Occipital lobe (tissue), 2 donors: ENCODE results near the gene MAP3K1. TPM values are rescaled to one million over a fixed set of nuclear protein-coding genes. Genes with fewer than 3 reads are reported as not detected.
"Not testable (repeated sequence)": the region's sequence is repeated elsewhere in the genome, so short reads cannot be mapped to it uniquely, and the experiment has no call there.

Experiments
- DNase-seq: peaks from one replicate; lab custom pipeline; 2025; lab: John Stamatoyannopoulos, UW
- total RNA-seq: library from RNA; depleted of rRNA; stranded (reverse); fragments of >200 nt; gene quantifications from one replicate; pipeline ENCODE4 v1.2.3, GENCODE V29; 2014

The MAP3K1 gene
- total RNA-seq, 1 donor from 2014 or later, result 22.1 TPM

DNA sequence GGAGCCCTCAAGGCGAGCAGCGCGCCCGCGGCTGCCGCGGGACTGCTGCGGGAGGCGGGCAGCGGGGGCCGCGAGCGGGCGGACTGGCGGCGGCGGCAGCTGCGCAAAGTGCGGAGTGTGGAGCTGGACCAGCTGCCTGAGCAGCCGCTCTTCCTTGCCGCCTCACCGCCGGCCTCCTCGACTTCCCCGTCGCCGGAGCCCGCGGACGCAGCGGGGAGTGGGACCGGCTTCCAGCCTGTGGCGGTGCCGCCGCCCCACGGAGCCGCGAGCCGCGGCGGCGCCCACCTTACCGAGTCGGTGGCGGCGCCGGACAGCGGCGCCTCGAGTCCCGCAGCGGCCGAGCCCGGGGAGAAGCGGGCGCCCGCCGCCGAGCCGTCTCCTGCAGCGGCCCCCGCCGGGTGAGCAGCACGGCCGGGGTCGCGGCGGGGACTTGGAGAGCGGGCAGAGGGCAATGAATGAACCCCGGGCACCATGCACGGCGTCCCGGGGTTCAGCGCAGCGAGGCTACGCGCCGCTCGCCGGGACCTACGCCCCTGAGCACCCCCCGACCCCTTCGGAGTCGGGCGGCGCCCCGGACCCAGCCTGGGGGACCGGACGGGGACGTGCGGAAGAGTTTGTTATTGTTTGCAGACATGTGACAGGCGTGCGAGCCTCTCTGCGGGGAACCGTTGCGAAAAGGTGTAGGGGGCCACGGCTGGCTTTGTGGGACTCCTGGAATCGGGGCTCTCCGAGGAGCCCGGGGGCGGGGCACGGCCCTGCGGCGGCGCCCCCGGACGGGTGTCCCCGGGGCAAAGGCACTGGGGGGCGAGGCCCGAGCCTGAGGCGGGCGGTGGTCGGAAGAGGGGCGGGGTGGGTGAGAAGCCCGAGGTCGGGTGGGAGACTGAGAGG is 553 bp downstream of the MAP3K1 start:
- DNase-seq, result no peak

- peak; percentile 47 for DNase-seq
Measured at GRCh38 chr5:56816546-56817081, 1.3 kb downstream of the MAP3K1 start.

GRCh38 chr5:56817263-56818014 is 2.1 kb downstream of the MAP3K1 start:
- no peak for DNase-seq

- no peak for DNase-seq
Measured at GRCh38 chr5:56818450-56819037, 3.2 kb downstream of the MAP3K1 start.

DNA sequence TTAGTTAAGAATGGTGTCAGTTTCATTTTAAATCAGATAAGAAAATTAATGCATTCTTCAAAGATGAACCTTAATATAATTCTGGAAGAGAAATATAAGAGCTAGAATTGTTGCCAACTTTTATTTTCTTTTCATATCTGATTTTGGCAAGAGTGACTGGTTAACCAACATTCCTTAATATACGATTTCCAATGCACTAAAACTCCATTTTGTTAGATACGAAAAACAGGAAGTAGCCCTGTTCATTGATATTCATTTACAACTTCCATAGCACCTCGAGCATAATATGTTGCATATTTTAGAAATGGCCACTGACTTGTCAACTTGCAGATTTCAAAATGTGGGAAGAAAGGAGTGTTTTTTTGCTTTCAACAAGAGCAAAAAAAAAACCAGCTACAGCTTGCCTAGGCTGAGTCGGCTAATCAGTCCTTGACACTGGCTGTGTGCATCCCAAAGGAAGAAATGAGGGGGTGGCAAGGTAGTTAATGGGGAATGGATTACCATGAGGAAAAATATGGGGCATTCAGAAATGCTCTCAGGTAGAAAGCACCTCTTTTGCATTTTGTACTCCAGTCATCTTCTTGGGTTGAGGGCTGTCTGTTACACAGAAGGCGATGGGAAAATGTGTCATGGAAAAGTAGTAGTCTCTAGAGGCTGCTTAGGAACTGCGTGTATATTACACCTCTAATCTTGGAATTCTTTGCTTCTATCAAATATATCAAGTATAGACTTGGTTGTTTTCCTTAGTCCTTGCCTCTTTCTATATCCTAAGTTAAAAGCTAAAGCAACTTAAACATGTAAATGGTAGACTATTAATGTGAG is 3.9 kb downstream of the MAP3K1 start:
- no peak for DNase-seq

GRCh38 chr5:56821868-56822267 is 6.5 kb downstream of the MAP3K1 start:
- DNase-seq, result not testable (repeated sequence)

GRCh38 chr5:56822981-56823380 is 7.6 kb downstream of the MAP3K1 start:
- DNase-seq, result no peak

- no peak for DNase-seq
Measured at GRCh38 chr5:56824019-56824418, 8.7 kb downstream of the MAP3K1 start.

- DNase-seq, result no peak
Measured at GRCh38 chr5:56825222-56825824, 10.0 kb downstream of the MAP3K1 start.

DNA sequence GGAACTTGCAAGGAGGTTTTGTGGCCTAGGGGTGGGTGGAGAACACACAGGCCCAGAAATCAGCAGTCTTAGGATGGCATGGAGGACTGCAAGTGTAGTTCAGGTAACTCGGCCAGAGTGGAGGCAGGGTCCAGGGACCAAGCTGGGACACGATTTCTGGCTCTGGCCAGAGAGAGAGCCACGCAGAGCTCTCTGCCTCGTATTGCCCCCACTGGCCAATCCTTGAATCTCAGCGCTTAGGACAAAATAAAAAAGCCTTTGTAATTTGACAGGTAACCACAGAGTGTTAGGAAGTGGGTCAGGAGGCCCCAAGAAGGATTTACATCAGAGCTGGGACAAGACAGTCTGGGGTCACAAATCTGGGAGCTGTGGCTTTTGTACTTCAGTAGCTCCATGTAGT is 11.7 kb downstream of the MAP3K1 start:
- no peak for DNase-seq

DNA sequence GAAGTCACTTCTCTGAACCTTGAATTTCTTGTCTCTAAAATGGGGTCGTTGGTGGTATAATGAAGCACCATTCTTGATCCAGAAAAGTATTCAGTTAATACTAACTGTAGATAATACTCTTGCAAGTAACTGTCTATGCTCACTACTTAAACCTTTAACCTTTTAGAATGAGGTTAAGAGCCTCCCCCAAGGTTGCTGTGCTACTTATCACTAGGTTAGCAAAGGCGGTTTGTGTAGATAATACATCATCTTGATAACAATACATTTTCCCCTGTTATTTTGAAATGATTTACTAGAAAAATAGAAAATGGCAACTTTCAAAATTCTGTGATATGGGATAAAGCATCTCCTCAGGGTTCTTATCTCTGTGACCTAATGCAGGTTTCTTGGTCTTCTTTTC is 12.6 kb downstream of the MAP3K1 start:
- DNase-seq, result no peak

DNA sequence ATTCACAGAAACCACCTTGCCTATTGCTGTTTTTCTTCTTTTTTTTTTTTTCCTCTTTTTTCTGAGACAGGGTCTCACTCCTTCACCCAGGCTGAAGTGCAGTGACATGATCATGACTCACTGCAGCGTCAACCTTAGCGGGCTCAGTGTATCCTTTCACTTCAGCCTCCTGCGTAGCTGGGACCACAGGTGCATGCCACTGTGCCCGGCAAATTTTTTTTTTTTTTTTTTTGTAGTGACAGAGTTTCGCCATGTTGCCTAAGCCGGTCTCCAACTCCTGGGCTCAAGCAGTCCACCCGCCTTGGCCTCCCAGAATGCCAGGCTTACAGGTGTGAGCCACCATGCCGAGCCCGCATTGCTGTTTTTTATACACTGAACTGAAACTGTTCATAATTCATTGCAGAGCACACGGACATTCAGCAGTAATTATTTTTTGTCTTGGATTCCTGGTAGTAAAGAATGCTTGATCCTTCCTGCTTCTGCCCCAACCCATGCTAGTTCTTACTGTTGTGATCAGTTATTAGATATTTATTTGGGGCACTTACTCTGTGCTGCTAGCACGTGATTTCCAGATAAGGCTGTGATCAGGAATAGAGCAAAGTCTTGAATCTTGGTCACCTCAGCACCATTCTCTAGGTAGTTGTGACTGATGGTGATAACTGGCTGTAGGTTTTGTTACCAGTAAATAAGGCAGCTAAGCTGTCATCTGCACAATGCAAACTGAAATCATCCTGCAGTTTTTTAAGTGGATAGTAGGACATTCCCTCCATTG is 14.0 kb downstream of the MAP3K1 start:
- DNase-seq, result no peak

DNA sequence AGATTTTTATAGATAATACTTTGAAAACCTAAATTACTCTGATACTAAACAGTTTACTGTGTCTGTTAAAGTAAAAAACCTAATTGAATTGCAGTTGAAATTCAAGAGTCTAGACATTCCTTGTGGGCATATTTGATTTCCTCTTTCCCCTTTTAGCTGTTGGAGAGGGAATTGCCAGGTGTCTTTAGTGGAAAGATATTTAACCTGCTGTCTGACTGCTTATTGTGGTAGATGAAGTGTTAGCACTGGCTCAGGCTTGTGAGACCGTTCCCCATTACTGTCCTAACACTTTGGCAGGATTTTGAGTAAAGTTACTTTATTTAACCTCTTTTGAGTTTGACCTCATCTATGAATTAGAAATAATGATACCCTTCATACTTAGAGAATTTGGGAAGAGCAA is 16.4 kb downstream of the MAP3K1 start:
- no peak for DNase-seq

DNA sequence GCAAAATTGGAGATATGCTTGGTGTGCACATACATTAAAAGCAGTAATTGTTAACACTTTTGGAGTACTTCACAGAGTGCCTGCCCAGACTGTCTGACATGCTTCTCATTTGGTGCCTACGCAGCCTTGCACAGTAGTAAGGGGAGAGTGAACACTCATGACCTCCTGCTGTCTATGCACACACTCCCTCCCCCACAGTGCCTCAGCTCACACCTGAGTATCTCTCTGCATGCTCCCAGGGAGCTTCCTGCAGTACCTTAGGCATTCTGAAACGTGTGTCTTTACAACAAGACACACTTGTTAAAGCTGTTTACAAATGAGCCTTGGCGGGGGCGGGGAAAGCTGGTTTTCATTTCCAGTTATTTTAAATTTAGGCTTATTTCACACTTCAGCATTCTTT is 18.0 kb downstream of the MAP3K1 start:
- DNase-seq, result no peak

DNA sequence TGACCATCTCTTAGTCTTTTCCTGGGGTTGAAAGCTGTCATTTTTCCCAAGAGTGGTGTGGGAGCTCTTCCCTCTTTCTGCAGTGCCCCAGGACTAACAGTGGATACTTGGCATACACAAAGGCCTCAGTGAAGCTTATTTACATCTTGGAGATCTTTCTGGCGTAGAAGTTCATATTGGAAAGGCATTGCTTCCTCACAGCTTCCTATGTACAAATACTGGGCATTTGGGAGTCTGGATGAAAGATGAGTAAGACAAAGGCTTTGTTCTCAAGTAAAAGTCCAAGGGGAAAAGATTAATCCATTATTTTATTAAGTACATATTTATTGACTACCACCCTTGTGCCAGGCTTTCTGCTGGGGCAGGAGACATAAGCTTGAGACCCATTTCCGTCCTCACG is 22.0 kb downstream of the MAP3K1 start:
- DNase-seq, result no peak

GRCh38 chr5:56837956-56838355 is 22.6 kb downstream of the MAP3K1 start:
- DNase-seq, result no peak

- DNase-seq, result no peak
Measured at GRCh38 chr5:56838409-56839039, 23.2 kb downstream of the MAP3K1 start.

DNA sequence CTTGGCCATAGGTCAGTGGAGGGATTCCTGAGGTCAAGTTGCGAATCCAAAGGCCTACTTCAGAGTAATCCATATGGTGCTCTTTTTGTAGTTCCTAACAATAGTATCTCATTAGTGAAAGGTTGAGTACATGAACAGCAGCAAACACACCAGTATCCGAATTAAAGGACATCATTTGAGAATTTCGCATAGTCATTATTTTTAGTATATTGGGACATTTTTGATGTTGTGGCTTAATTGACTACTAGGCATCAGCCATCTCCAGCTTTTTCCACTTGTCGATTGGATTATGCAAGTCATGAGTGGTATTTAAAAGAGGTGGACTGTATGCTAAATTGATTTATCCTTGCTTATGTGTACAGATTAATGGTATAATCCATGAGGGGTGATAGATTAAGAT is 23.7 kb downstream of the MAP3K1 start:
- DNase-seq, result no peak

GRCh38 chr5:56840597-56840996 is 25.2 kb downstream of the MAP3K1 start:
- no peak for DNase-seq

GRCh38 chr5:56845277-56845676 is 29.9 kb downstream of the MAP3K1 start:
- DNase-seq, result no peak
